ENCODE results near the gene PNKP. TPM values are rescaled to one million over a fixed set of nuclear protein-coding genes. Genes with fewer than 3 reads are reported as not detected.
A peak's percentile ranks its signal among the peaks of the same experiment; 100 is the strongest.

PNKP gene
- polyA plus RNA-seq (43.1 and 43.6 TPM in 2 replicates), polyA minus RNA-seq (25.8 and 33.6 TPM in 2 replicates)

GRCh38 chr19:49866933-49867782 lies at the start of gene PNKP:
Gene PNKP (minus strand): TSS chr19:49867576. CDS start chr19:49867204, 372 bp downstream.
- Histone ChIP-seq H4K20me1 (ENCODE audit: insufficient read depth) (no peaks in the 10 kb centered on the region), H3K9ac (ENCODE audit: low read length) (peak within 1 kb of the TSS; percentile 77), H3K9me2 (ENCODE audit: insufficient read depth, low read length) (no peaks in the 10 kb centered on the region), H3K4me3 (ENCODE audit: low read length) (peak within 1 kb of the TSS; percentile 77), H3K79me2 (replicated peaks; ENCODE audit: insufficient read depth, low read length) (peaks cover 22% of the 10 kb centered on the region), H3K36me3 (ENCODE audit: insufficient read depth, low read length) (no peaks in the 10 kb centered on the region), H3K27me3 (ENCODE audit: insufficient read depth, low read depth, low read length) (no peaks in the 10 kb centered on the region), H3F3A (ENCODE audit: insufficient read depth, low read length, poor library complexity, severe bottlenecking) (no peaks in the 10 kb centered on the region), H3K9me3 (ENCODE audit: low read length) (no peaks in the 10 kb centered on the region), H2AFZ (ENCODE audit: low read depth, low read length) (peak within 1 kb of the TSS; percentile 82), H3K4me2 (ENCODE audit: low read length) (peak within 1 kb of the TSS; percentile 74), H3K27ac (ENCODE audit: low read length) (peak within 1 kb of the TSS; percentile 91)
- TF ChIP-seq MXI1 (conservative IDR thresholded peaks at IDR 0.05; ENCODE audit: poor library complexity, severe bottlenecking) (peak; percentile 98), EP300 (conservative IDR thresholded peaks at IDR 0.05; ENCODE audit: poor library complexity, severe bottlenecking) (peak; percentile 60), TAF1 (IDR thresholded peaks at IDR 0.05; ENCODE audit: low read depth) (peak; percentile 59), REST (IDR thresholded peaks at IDR 0.05; ENCODE audit: borderline replicate concordance) (peak; percentile 20), EZH2 (IDR thresholded peaks at IDR 0.05; ENCODE audit: borderline replicate concordance, insufficient read depth, low read length, poor library complexity, severe bottlenecking) (no peak), POLR2AphosphoS5 (IDR thresholded peaks at IDR 0.05) (peak; percentile 67), SMC3 (conservative IDR thresholded peaks at IDR 0.05; ENCODE audit: poor library complexity) (no peak)

GRCh38 chr19:49915271-49915670 lies 47.9 kb upstream of the PNKP start:
- Histone ChIP-seq H3K27ac (ENCODE audit: low read length) (no peak overlapping the region), H3K36me3 (ENCODE audit: insufficient read depth, low read length) (no peaks in the 10 kb centered on the region), H3K27me3 (ENCODE audit: insufficient read depth, low read depth, low read length) (no peaks in the 10 kb centered on the region), H3K9me2 (ENCODE audit: insufficient read depth, low read length) (no peaks in the 10 kb centered on the region), H3K4me3 (ENCODE audit: low read length) (no peak overlapping the region), H3K9me3 (ENCODE audit: low read length) (no peaks in the 10 kb centered on the region), H3K9ac (ENCODE audit: low read length) (no peak overlapping the region), H3K4me2 (ENCODE audit: low read length) (no peak overlapping the region), H3F3A (ENCODE audit: insufficient read depth, low read length, poor library complexity, severe bottlenecking) (no peaks in the 10 kb centered on the region), H3K79me2 (replicated peaks; ENCODE audit: insufficient read depth, low read length) (peaks cover 6% of the 10 kb centered on the region), H2AFZ (ENCODE audit: low read depth, low read length) (no peak overlapping the region), H4K20me1 (ENCODE audit: insufficient read depth) (no peaks in the 10 kb centered on the region)
- TF ChIP-seq REST (IDR thresholded peaks at IDR 0.05; ENCODE audit: borderline replicate concordance) (no peak), RAD21 (conservative IDR thresholded peaks at IDR 0.05) (no peak), EP300 (conservative IDR thresholded peaks at IDR 0.05; ENCODE audit: poor library complexity, severe bottlenecking) (no peak), SMC3 (conservative IDR thresholded peaks at IDR 0.05; ENCODE audit: poor library complexity) (no peak), MXI1 (conservative IDR thresholded peaks at IDR 0.05; ENCODE audit: poor library complexity, severe bottlenecking) (no peak), POLR2AphosphoS5 (IDR thresholded peaks at IDR 0.05) (no peak), TAF1 (IDR thresholded peaks at IDR 0.05; ENCODE audit: low read depth) (no peak), CTCF (IDR thresholded peaks at IDR 0.05; ENCODE audit: poor library complexity, severe bottlenecking) (no peak), EZH2 (IDR thresholded peaks at IDR 0.05; ENCODE audit: borderline replicate concordance, insufficient read depth, low read length, poor library complexity, severe bottlenecking) (no peak)

Data from neural cell (in vitro differentiated cells).